HG03460 (cell line): ENCODE data around the gene RTN4RL2.

Source experiments
- ATAC-seq: cut with Tn5 transposase; IDR thresholded peaks from one replicate; pipeline ENCODE4 v1.9.1; 2021; ENCODE audit not compliant: unreplicated experiment

RTN4RL2 gene

DNA sequence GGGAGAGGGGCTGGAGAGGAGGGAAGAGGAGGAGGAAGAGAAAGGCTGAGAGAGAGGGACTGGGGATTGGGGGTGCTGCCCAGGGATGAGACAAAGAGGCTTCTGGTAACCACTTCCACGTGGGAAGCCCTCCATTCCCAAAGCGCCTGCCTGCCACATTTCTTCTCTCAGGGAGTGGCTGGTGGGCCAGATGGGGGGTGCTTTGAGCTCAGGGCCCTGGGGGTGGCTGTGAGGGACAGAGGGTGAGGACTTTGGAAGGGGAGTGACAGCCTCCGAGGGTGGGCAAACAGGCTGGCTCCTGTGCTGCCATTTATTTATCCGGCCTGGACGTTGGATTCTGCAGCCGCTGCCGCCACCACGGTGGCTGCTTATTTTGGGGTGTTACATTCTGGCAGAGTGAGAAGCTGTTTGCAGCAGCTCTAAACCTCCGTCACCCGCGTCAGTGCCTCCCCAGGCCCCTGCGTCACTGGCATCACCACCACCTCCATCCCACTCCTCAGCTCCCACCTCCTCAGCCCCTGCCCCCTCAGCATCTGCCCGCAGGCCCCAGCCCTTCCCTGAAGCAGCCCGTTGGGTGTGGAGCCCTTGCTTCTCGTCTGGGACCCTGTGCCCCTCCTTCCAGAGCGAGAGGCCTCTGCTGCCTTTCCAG, 1.6 kb downstream of the RTN4RL2 start:
- ATAC-seq = no peak

DNA sequence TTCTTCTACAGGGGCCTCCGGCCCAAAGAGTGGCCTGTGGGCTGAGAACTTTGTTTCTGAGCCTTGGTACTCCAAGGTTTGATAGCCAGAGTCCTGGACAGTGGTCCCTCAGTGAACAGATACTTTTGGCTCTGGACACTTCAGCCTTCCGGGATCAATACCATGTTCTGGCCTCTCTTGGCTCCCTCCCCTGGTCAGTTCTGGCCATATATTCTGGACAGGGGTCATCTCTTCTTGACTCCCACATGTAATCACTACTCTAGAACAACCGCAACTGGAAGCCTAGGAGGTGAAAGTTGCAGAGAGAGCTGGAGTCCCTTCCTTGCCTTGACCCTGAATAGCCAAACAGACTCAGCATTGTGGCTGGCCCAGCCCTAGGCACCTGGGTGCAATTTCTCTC, 2.3 kb downstream of the RTN4RL2 start:
- no peak for ATAC-seq

DNA sequence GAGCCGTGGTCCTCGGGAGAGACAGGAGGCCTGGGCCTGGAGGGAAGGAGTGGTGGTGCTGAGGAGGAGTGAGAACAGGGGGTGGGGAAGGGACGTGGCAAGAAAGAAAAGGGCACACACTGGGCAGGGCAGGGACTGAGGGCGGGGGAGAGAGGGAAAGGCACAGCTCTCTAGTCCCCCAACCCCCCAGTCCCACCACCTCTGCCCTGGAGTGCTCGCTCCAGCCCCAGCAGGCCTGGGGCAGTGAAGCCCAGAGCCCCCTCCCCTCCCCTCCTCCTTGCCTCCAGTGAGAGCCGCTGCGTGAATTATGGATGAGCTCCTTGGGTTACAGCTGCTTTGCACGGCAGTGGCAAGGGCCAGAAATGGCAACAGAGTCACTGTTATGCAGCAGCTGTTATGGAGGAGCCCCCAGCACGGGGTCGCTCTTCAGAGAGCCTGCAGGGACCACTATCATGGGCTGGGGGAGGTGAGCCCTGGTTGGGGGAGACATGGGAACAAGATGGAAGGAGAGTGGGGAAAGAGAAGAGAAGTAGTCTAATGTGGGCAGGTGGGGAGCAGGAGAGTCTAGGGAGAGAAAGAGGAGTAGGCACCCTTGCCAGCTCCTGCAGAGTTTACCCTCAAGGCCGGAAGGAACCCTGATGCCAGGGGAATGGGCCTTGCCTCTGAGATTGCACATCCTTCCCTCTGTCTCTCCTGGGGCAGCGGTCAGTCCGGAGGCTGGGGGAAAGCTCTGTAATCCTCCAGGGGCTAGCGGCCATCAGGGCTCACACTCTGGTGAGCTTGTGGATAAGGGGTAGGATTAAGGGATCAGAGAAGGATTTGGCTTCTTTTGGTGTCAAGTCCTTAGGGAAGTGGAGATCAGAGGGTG, 3.6 kb downstream of the RTN4RL2 start:
- ATAC-seq = no peak

DNA sequence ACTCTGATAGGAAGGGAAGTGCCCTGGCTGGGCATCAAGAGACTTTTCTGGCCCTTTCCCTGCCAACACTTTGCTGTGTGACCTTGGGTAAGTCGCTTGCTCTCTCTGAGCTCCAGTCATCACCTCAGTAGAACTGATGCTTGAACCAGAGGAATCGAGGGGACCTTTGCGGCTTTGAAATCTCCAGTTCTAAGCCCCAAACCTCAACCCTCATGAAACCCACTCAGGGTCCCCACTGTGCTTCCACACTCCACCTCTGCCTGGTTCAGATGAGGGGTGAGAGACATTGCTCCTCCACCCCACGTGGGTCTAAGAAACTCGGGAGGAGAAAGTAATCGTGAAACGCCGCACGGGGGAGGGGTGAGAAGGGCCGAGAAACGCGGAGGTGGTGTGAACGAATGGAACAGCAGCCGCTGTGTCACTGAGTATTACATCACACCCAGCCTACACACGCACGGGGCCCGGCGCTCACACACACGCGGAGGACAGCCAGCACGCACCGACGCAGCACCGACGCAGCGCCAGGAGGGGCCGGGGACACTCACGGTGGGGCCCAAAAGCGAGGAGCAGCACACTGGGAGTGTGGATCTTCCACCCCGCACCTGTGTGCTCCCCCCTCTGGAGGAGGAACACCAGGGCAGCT, 4.3 kb downstream of the RTN4RL2 start:
- ATAC-seq = no peak

DNA sequence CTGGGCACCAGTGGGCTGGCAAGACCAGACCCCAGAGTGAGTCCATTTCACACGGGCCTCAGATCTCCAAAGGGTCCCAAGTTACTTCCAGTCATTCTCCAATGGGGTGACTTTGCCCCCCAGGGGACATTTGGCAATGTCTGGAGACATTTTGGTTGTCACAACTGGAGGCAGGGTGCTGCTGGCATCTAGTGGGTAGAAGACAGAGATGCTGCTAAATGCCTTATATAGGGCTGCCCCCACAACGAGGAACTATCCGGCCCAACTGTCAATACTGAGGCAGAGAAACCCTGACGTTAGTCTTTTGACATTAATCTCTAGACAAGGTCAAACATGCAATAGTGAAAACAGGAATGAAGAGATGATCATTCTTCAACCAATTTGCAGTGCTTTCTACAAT, 6.4 kb downstream of the RTN4RL2 start:
- ATAC-seq = no peak

DNA sequence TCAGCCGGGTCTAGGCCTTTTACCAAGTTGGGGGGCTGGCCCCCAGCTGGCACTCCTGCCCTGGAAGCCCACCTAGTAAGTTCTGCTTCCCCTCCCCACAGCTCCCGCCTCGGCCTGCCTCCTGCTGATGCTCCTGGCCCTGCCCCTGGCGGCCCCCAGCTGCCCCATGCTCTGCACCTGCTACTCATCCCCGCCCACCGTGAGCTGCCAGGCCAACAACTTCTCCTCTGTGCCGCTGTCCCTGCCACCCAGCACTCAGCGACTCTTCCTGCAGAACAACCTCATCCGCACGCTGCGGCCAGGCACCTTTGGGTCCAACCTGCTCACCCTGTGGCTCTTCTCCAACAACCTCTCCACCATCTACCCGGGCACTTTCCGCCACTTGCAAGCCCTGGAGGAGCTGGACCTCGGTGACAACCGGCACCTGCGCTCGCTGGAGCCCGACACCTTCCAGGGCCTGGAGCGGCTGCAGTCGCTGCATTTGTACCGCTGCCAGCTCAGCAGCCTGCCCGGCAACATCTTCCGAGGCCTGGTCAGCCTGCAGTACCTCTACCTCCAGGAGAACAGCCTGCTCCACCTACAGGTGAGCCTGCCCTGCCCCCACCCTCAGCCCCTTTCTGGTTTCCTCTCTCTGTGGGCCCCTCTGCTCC, 7.3 kb downstream of the RTN4RL2 start:
- ATAC-seq = no peak

DNA sequence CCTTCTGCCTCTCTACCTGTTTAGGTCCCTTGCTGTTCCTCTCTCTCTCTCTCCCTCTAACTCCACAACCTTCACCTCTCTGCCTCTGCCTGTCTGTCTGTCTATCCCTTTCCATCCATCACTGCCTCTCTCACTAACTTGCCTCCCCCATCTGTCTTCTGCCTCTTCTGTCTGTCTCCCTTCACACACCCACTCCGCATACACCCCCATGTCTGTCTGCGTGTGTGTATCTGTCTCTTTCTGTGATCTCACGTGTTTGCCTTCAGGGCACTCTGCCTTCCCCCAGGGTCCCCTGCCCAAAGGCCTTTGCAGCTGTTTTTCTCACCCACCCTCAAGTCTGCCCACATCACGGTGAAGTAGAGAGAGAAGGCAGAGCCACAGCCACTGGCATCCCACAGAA, 7.9 kb downstream of the RTN4RL2 start:
- no peak for ATAC-seq

DNA sequence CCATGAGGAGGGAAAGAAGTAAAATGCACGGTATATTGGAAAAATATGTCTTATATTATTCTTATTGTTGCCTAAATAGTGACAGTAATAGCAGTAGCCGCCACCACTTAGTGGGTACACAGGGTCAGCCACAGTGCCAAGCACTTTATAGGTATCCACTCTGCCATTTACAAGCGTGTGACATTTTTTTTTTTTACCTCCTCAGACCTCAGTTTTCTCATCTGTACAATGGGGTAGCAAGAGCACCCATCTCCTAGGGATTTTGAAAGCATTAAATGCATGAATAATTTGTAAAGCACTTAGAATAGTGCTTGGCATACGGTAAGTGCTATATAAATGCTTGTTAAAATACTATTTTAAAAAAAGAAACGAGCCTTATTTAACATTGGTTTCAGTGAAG, 8.9 kb downstream of the RTN4RL2 start:
- ATAC-seq = no peak

DNA sequence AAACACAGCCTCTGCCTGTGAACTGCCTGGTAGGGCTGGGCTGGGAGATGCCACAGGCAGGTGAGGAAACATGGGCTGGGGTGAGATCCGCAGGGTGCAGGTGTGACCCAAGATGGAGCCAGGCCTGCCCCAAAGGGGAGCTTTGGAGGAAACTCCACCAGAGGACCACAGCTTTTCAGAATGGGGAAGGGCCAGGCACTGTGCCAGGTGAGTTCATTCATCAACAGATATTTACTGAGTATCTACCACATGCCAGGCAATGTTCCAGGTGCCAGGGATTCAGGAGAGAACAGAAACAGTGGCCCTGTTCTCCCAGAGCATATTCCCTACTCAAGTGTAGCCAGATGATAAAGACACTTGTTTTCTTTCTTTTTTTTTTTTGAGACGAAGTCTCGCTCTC, 11.2 kb downstream of the RTN4RL2 start:
- no peak for ATAC-seq

DNA sequence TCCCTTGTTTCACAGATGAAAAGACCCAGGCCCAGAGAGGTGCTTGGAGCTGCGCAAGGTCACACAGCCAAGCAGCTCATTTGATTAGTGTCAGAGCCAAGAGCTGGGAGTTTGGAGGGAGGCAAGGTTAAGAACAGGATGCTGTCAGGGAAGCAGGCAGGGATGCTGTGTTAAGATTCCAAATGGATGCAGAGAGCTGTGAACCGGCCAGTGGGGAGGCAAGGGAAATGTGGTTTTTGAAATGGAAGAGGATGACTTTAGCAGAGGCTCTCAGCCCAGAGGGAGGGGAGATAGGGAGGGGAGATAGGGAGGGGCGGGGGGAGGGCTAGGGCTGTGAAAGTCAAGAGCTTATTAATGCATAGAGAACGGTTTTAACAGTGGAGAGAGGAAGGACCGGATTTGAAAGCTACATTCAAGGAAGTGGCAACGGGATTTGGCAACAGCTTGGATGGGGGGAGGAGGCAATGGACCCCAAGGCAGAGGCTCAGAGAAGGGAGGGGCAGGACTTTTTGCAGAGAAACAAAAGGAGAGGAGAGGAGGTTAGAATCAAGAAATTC, 13.0 kb downstream of the RTN4RL2 start:
- no peak for ATAC-seq

DNA sequence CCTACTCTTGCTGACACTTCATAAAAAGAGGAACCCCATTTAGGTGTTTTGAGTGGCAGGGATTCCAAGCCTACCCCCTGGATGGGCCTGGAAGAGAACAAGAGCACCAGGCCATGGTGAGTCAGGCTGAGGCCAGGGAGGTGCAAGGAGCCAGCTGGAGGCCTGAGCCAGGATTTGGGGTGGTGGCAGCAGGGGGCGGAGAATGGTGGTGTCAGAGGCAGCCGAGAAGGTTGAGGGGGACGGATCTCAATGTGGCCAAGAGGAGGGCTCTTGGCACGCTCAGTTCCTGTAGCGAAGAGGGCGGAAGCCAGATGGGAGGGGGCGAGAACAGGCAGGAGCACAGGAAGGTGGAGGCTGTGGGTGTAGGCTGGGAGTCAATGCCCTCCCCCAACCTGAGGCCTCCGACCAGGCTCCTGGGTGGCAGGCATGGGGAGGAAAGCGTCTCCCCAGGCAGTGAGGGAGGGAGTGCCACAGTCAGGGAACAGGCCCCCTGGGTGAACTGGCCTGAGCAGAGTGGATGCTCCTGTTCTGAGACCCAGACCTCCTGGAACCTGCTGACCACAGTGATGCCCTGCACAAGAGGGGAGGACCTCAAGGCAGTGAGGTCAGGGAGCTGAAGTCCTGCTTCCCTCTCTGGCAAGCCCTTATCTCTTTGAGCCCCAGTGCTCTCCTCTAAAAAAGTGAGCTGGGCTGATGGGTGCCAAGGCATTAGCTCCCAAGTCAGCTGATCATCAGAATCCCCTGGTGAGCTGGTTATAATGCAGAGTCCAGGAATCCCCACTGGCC, 13.9 kb downstream of the RTN4RL2 start:
- ATAC-seq = peak; percentile 58

DNA sequence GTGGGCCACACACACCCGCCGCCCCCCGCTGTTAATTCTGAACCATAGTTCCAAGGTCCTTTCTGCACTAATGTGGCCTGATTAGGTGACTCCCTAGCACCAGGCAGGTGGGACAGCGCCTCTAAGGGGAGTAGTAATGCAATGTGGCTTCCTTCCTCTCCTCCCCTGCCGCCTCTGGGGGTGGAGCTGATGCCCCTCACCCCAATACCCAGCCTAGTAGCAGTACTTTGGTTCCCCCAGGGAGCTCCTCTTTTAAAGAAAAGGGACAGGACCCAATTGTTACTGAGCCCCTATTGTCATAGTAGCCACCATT, 14.4 kb downstream of the RTN4RL2 start:
- no peak for ATAC-seq

DNA sequence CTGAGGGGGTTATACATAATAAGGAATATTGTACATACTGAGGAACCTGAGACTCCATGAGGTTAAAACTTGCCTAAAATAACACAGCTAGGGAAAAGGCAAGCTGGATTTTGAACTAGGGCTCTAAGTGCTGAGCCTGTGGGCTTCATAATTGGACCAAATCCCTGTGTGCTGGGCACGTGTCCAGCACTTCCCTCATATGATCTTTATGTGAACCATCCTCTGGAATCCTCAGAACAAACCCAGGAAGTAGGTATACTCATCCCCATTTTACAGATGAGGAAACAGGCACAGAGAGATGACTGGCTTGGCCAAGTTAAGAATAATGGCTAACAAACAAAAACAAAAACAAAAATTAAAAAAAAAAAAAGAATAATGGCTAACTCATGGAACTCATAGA, 14.9 kb downstream of the RTN4RL2 start:
- ATAC-seq = no peak

DNA sequence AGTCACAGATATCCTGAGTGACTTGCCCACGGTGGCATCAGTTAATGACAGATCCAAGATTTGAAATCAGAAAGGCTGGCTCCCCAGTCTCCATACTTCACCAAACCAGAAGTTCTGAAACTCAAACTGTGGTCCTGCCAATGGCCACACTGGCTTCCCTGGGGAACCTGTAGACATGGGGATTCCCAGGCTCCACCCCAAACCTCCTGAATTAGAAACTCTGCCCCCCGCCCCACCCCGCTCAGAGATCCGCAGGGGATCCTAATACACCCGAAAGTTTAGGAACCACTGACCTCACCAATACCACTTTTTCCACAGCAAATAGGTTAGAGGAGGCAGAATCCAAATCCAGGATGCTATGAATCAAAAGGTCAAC, 15.3 kb downstream of the RTN4RL2 start:
- peak; percentile 10 for ATAC-seq

DNA sequence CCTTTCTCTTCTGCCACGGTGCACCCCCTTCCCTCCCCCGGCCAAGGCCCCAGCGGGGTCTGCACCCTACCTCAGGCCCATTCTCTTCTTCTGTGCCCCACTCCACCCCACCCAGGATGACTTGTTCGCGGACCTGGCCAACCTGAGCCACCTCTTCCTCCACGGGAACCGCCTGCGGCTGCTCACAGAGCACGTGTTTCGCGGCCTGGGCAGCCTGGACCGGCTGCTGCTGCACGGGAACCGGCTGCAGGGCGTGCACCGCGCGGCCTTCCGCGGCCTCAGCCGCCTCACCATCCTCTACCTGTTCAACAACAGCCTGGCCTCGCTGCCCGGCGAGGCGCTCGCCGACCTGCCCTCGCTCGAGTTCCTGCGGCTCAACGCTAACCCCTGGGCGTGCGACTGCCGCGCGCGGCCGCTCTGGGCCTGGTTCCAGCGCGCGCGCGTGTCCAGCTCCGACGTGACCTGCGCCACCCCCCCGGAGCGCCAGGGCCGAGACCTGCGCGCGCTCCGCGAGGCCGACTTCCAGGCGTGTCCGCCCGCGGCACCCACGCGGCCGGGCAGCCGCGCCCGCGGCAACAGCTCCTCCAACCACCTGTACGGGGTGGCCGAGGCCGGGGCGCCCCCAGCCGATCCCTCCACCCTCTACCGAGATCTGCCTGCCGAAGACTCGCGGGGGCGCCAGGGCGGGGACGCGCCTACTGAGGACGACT, 15.9 kb downstream of the RTN4RL2 start:
- peak; percentile 29 for ATAC-seq

DNA sequence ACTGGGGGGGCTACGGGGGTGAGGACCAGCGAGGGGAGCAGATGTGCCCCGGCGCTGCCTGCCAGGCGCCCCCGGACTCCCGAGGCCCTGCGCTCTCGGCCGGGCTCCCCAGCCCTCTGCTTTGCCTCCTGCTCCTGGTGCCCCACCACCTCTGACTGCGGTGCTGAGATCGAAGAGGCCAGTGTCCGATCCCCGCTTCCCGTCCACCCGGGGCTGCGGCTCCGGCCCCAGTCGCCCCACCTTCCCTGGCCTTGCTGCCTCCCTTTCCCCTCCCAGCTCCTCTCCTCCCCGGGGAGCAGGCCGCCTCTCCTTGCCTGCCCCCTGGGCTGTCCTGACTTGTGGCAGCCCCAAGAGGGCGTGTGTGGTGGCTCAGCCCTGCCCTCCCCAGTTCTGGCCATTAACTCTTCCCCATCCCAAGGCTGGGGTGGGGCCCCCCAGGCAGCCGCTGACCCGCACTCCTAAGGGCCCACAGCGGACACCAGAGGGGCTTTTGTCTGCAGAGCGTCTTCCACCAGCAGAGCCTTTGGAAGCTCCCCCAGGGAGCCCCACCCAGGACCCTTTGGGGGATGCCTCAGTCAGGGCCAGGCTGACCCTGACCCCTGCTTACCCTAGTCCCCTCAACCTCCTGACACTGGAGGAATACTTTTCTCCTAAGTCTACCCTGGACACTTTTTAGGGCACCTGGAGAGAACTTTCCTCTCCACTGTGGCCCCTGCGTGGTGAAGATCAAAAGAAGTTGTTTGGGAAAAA, 16.6 kb downstream of the RTN4RL2 start:
- ATAC-seq = peak; percentile 46

DNA sequence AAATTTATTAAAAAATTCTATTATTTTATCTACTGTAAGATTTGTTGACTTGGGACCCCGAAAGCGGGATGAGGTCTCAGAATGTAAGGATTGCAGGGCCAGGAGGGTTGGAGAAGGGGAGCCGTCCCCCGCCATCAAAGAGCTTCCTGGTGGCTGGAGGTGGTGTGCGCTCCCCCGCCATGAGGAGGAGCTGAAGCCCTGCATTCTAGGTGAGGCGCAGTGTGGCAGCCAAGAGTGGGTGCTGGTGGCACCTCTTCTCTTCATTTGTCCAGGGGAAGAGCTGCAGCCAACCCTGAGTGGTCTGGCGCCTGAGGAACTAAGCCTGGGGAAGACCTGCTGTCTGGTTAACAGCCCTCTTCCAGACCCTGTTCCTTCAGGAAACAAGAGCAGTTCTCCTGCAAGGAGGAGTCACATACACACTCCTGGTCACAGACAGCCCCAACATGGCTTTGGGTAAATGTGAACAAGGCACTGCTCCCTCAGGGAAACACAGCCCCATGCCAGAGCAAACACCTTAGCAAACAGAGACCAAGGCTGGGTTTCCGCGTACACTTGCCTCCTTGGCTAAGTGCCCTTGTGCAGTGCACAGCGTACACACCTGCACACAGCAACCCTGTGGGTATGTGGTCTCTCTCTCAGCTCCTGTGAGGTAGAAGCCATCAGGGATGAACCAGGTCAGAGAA, 17.3 kb downstream of the RTN4RL2 start:
- no peak for ATAC-seq

DNA sequence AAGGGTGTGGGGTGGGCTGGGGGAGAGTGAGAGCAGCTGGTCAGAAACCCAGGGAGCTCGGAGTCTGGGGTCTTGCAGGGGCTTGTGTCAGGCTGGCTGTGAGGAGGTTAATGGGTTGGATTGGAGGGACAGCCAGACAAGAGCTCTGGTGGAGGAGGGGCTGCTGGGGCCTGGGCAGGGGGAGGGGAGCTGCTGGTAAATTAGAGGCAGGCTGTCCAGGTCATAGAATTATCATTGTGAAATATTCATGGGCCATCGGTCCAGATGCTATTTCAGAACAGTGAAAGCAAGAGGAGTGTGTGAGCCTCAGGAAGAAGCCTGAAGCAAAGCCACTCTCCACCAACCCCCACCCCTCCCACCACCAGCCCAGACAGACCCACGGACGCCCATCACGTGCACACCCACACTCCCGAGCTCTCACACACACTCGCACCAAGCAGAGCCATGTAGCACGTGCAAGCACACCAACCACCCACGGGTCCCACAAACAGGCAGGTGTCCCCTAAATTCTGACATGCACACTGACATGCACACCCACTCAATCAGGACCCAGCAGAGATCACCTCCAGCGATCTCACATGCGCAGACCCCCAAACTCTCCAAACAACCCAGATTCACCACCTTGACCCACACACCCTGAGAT, 18.8 kb downstream of the RTN4RL2 start:
- no peak for ATAC-seq
